ENCODE measurements around the gene SPINT4.
"Not testable (repeated sequence)": the region's sequence is repeated elsewhere in the genome, so short reads cannot be mapped to it uniquely, and the experiment has no call there.

Gene SPINT4

DNA sequence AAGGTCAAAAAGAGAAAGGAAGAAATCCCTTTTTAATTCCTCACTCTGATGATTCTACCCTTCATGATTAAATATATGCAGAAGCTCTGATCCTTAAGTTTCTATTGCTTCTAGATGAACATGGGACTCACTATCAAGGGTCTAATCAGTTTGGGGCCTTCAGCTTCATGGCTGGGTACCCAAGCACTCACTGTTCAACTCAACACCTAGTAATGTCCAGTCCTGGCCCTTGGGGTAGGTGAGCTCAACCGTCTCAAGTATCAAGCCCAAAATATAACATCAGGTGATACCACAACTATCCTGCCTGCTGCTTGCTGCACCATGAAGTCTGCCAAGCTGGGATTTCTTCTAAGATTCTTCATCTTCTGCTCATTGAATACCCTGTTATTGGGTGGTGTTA is at the start of gene SPINT4:
TSS of gene SPINT4 (plus strand) at position 301 of the 400 bp plus-strand sequence. CDS start at position 322, 21 bp downstream.
- no peaks in the 10 kb centered on the region for H3K36me3 ChIP-seq
- no peak for DNase-seq
- intact Hi-C loops (cut with DNase I; ENCODE audit: low total_unique reads), result no loop called here
- no peak within 1 kb of the TSS for H3K4me3 ChIP-seq
- H3K27me3 ChIP-seq, result no peaks in the 10 kb centered on the region
- no peak within 1 kb of the TSS for H3K27ac ChIP-seq
- no peaks in the 10 kb centered on the region for H3K9me3 ChIP-seq
- TF ChIP-seq CTCF (IDR thresholded peaks at IDR 0.05), result no peak
- H3K4me1 ChIP-seq, result no peaks in the 10 kb centered on the region

DNA sequence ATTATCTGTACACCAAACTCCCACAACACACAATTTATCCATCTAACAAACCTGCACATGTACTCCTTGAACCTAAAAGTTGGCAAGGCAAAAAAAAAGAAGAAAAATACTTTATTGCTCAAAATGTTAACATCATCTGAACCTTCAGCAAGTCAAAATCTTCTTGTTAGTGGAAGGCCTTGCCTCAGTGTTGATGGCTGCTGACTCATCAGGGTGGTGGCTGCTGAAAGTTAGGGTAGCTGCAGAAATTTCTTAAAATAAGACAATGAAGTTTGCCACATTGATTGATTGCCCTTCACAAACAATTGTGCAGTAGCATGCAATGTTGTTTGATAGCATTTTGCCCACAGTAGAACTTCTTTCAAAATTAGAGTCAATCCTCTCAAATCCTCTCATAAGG is 49.4 kb upstream of the SPINT4 start:
- intact Hi-C loops (cut with DNase I; ENCODE audit: low total_unique reads), result no loop called here

GRCh38 chr20:45679650-45680049 is 42.5 kb upstream of the SPINT4 start:
- Histone ChIP-seq H3K4me1 (no peaks in the 10 kb centered on the region), H3K4me3 (no peak overlapping the region), H3K27me3 (no peaks in the 10 kb centered on the region), H3K9me3 (peaks cover 0 to 32% (median 27%) of the 10 kb centered on the region in 3 donors), H3K36me3 (no peaks in the 10 kb centered on the region), H3K27ac (no peak overlapping the region)
- no peak for DNase-seq
- no peak for TF ChIP-seq CTCF (IDR thresholded peaks at IDR 0.05)
- intact Hi-C loops (cut with DNase I; ENCODE audit: low total_unique reads), result no loop called here

More for the DNA sequence above, 49.4 kb upstream of the SPINT4 start:
- TF ChIP-seq CTCF (IDR thresholded peaks at IDR 0.05), result no peak
- H3K27me3 ChIP-seq, result no peaks in the 10 kb centered on the region
- H3K27ac ChIP-seq, result no peak overlapping the region
- no peaks in the 10 kb centered on the region for H3K4me1 ChIP-seq
- no peak for DNase-seq
- H3K4me3 ChIP-seq, result no peak overlapping the region
- no peaks in the 10 kb centered on the region for H3K36me3 ChIP-seq
- peaks cover 0 to 6% (median 4%) of the 10 kb centered on the region in 3 donors for H3K9me3 ChIP-seq

GRCh38 chr20:45685896-45686295 is 36.3 kb upstream of the SPINT4 start:
- Histone ChIP-seq H3K9me3 (peaks cover 0 to 3% (median 0%) of the 10 kb centered on the region in 3 donors), H3K27ac (no peak overlapping the region), H3K4me1 (no peaks in the 10 kb centered on the region), H3K36me3 (no peaks in the 10 kb centered on the region), H3K27me3 (no peaks in the 10 kb centered on the region), H3K4me3 (no peak overlapping the region)
- intact Hi-C loops (cut with DNase I; ENCODE audit: low total_unique reads), result no loop called here
- no peak for TF ChIP-seq CTCF (IDR thresholded peaks at IDR 0.05)
- no peak for DNase-seq

- DNase-seq; H3K9me3 ChIP-seq; H3K4me1 ChIP-seq; H3K27ac ChIP-seq; H3K36me3 ChIP-seq; H3K27me3 ChIP-seq; H3K4me3 ChIP-seq; intact Hi-C loops (cut with DNase I; ENCODE audit: low total_unique reads): not testable (repeated sequence)
Observed at GRCh38 chr20:45693346-45693745, 28.8 kb upstream of the SPINT4 start.

- no peaks in the 10 kb centered on the region for H3K27me3 ChIP-seq
- H3K4me1 ChIP-seq, result no peaks in the 10 kb centered on the region
- no peaks in the 10 kb centered on the region for H3K9me3 ChIP-seq
- intact Hi-C loops (cut with DNase I; ENCODE audit: low total_unique reads), result no loop called here
- no peak overlapping the region for H3K4me3 ChIP-seq
- H3K36me3 ChIP-seq, result no peaks in the 10 kb centered on the region
- no peak for DNase-seq
- TF ChIP-seq CTCF (IDR thresholded peaks at IDR 0.05), result no peak
- H3K27ac ChIP-seq, result no peak overlapping the region
Observed at GRCh38 chr20:45695496-45695895, 26.7 kb upstream of the SPINT4 start.

All from tibial artery (tissue), 4 donors.